Liver (tissue), 3 donors: ENCODE measurements around the gene BTBD6.

Experiments
- FOXA1 ChIP-seq: IDR thresholded peaks from 2 replicates; pipeline ENCODE4 v1.6.1; 2016; ENCODE audit warnings: antibody characterized with exemption
- GABPA ChIP-seq, 2 donors: IDR thresholded peaks in 1 of 2; conservative IDR thresholded peaks in 1 of 2; 2 replicates each; pipeline ENCODE4 v1.6.1; 2016; ENCODE audit warnings: antibody characterized with exemption in 2 of 2, mild to moderate bottlenecking in 1 of 2, moderate library complexity in 1 of 2
- HNF4A ChIP-seq, 2 donors: conservative IDR thresholded peaks; 2 replicates each; pipeline ENCODE4 v1.6.1; 2016; ENCODE audit warnings: antibody characterized with exemption in 2 of 2, mild to moderate bottlenecking in 2 of 2
- MAX ChIP-seq: IDR thresholded peaks from 2 replicates; pipeline ENCODE4 v1.6.1; 2016; ENCODE audit warnings: antibody characterized with exemption
- RAD21 ChIP-seq, 2 donors: IDR thresholded peaks; 2 replicates each; pipeline ENCODE4 v1.6.1; 2016; ENCODE audit warnings: antibody characterized with exemption in 2 of 2, mild to moderate bottlenecking in 2 of 2
- RXRA ChIP-seq, 2 donors: IDR thresholded peaks; 2 replicates each; pipeline ENCODE4 v1.6.1; 2017 to 2018; ENCODE audit warnings: antibody characterized with exemption in 2 of 2, mild to moderate bottlenecking in 1 of 2
- SP1 ChIP-seq: IDR thresholded peaks from 2 replicates; pipeline ENCODE4 v1.6.1; 2018; ENCODE audit warnings: antibody characterized with exemption, mild to moderate bottlenecking
- TAF1 ChIP-seq: conservative IDR thresholded peaks from 2 replicates; pipeline ENCODE4 v1.6.1; 2016; ENCODE audit warnings: antibody characterized with exemption, mild to moderate bottlenecking
- YY1 ChIP-seq: IDR thresholded peaks from 2 replicates; pipeline ENCODE4 v1.6.1; 2016; ENCODE audit warnings: antibody characterized with exemption, mild to moderate bottlenecking
- TF ChIP-seq, protein P1 (sequence below): fragments of 150-350 bp; IDR thresholded peaks from 2 replicates; pipeline ENCODE4 v1.5.1; 2017; ENCODE audit warnings: improper control_type of control experiment, low read depth, low read length; ENCODE audit not compliant: missing input control
- TF ChIP-seq, protein P2 (sequence below): IDR thresholded peaks from 2 replicates; pipeline ENCODE4 v1.6.1; 2016; ENCODE audit warnings: antibody characterized with exemption
- donor health status: healthy.
- donor health status: healthy.

GRCh38 chr14:105258846-105259245 is 10.5 kb downstream of the BTBD6 start:
- TF ChIP-seq HNF4A (conservative IDR thresholded peaks at IDR 0.05): no peak
- TF ChIP-seq, protein P1, sequence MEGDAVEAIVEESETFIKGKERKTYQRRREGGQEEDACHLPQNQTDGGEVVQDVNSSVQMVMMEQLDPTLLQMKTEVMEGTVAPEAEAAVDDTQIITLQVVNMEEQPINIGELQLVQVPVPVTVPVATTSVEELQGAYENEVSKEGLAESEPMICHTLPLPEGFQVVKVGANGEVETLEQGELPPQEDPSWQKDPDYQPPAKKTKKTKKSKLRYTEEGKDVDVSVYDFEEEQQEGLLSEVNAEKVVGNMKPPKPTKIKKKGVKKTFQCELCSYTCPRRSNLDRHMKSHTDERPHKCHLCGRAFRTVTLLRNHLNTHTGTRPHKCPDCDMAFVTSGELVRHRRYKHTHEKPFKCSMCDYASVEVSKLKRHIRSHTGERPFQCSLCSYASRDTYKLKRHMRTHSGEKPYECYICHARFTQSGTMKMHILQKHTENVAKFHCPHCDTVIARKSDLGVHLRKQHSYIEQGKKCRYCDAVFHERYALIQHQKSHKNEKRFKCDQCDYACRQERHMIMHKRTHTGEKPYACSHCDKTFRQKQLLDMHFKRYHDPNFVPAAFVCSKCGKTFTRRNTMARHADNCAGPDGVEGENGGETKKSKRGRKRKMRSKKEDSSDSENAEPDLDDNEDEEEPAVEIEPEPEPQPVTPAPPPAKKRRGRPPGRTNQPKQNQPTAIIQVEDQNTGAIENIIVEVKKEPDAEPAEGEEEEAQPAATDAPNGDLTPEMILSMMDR: no peak
- no peak for TF ChIP-seq FOXA1
- TF ChIP-seq RXRA (IDR thresholded peaks at IDR 0.05): no peak
- TF ChIP-seq SP1: no peak
- TF ChIP-seq RAD21 (IDR thresholded peaks at IDR 0.05): no peak
- TF ChIP-seq MAX: no peak
- no peak for TF ChIP-seq YY1
- no peak for TF ChIP-seq GABPA (IDR thresholded peaks at IDR 0.05 in 1 of 2, conservative IDR thresholded peaks at IDR 0.05 in 1 of 2)
- TF ChIP-seq, protein P2, sequence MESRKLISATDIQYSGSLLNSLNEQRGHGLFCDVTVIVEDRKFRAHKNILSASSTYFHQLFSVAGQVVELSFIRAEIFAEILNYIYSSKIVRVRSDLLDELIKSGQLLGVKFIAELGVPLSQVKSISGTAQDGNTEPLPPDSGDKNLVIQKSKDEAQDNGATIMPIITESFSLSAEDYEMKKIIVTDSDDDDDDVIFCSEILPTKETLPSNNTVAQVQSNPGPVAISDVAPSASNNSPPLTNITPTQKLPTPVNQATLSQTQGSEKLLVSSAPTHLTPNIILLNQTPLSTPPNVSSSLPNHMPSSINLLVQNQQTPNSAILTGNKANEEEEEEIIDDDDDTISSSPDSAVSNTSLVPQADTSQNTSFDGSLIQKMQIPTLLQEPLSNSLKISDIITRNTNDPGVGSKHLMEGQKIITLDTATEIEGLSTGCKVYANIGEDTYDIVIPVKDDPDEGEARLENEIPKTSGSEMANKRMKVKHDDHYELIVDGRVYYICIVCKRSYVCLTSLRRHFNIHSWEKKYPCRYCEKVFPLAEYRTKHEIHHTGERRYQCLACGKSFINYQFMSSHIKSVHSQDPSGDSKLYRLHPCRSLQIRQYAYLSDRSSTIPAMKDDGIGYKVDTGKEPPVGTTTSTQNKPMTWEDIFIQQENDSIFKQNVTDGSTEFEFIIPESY: no peak
- no peak for TF ChIP-seq TAF1
